RWPE1 (cell line): ENCODE measurements around the gene NBEAL1.
A peak's percentile ranks its signal among the peaks of the same experiment; 100 is the strongest.
"Not testable (repeated sequence)": the region's sequence is repeated elsewhere in the genome, so short reads cannot be mapped to it uniquely, and the experiment has no call there.

Experiments used
- CTCF ChIA-PET: fragments of 350-600 bp; sonication (Branson Sonifier 250); formaldehyde crosslinking; extraction: SDS; loops from one replicate; lab custom pipeline; 2021; lab: Yijun Ruan, JAX
- POLR2A ChIA-PET: fragments of 400-600 bp; formaldehyde crosslinking; extraction: SDS; loops from one replicate; lab custom pipeline; 2020; ENCODE audit warnings: antibody characterized with exemption; ENCODE audit not compliant: low non-redundant PET; lab: Yijun Ruan, JAX
- DNase-seq: peaks from one replicate; pipeline ENCODE4 v3.0.0; 2012; ENCODE audit warnings: low spot score
- H3K27ac ChIP-seq: fragments of 450-650 bp; 2 replicates; pipeline ENCODE4 v1.5.1; 2017
- CTCF ChIP-seq: fragments of 450-650 bp; conservative IDR thresholded peaks from 2 replicates; pipeline ENCODE4 v1.5.1; 2017; ENCODE audit warnings: low read depth, mild to moderate bottlenecking

NBEAL1 gene

GRCh38 chr2:203035879-203036470 is 21.3 kb downstream of the NBEAL1 start:
- no peak for TF ChIP-seq CTCF
- H3K27ac ChIP-seq, result no peak overlapping the region
- POLR2A ChIA-PET, result no interaction called here
- CTCF ChIA-PET, result no interaction called here
- no peak for DNase-seq

- no peak for DNase-seq
- no peak for TF ChIP-seq CTCF
- CTCF ChIA-PET, result no interaction called here
- no peak overlapping the region for H3K27ac ChIP-seq
- POLR2A ChIA-PET, result no interaction called here
These were observed 22.4 kb downstream of the NBEAL1 start for GRCh38 chr2:203037026-203037425.

- no peak for TF ChIP-seq CTCF
- ChIA-PET POLR2A (no interaction called here), CTCF (interaction anchor here (0.6 to 0.7 kb wide), 3 partner anchors 10 to 48 kb away, joined by 3 read pairs; no protein-coding TSS in a partner anchor)
- no peak for DNase-seq
- peak overlapping the region; percentile 75 for H3K27ac ChIP-seq
These were observed 23.9 kb downstream of the NBEAL1 start for GRCh38 chr2:203038586-203038985.

GRCh38 chr2:203039211-203039610 is 24.5 kb downstream of the NBEAL1 start:
- DNase-seq, result not testable (repeated sequence)
- ChIA-PET POLR2A (interaction anchor here (0.6 kb wide), 1 partner anchor 465 kb away, joined by 3 read pairs; no protein-coding TSS in a partner anchor), CTCF (interaction anchor here (0.6 to 0.7 kb wide), 3 partner anchors 9 to 47 kb away, joined by 3 read pairs; no protein-coding TSS in a partner anchor)
- peak overlapping the region; percentile 75 for H3K27ac ChIP-seq

GRCh38 chr2:203040966-203041521 is 26.4 kb downstream of the NBEAL1 start:
- TF ChIP-seq CTCF, result no peak
- H3K27ac ChIP-seq, result no peak overlapping the region
- ChIA-PET POLR2A (no interaction called here), CTCF (no interaction called here)
- DNase-seq, result no peak

- no peak overlapping the region for H3K27ac ChIP-seq
- POLR2A ChIA-PET, result no interaction called here
- no peak for DNase-seq
- CTCF ChIA-PET, result interaction anchor here (0.6 kb wide), 1 partner anchor 73 kb away, joined by 3 read pairs; no protein-coding TSS in a partner anchor
- TF ChIP-seq CTCF, result no peak
These were observed 27.5 kb downstream of the NBEAL1 start for GRCh38 chr2:203042178-203042577.

GRCh38 chr2:203043226-203043625 is 28.6 kb downstream of the NBEAL1 start:
- TF ChIP-seq CTCF, result no peak
- no peak for DNase-seq
- CTCF ChIA-PET, result no interaction called here
- POLR2A ChIA-PET, result no interaction called here
- H3K27ac ChIP-seq, result no peak overlapping the region
